Lower leg skin (tissue), 4 donors: ENCODE data around the gene PSD2. TPM values are rescaled to one million over a fixed set of nuclear protein-coding genes. Genes with fewer than 3 reads are reported as not detected.

ENCODE experiments used
- DNase-seq, 2 donors: peaks; one replicate each; pipeline ENCODE4 v3.0.0-alpha.2; 2019; ENCODE audit warnings: low spot score in 2 of 2
- H3K4me3 ChIP-seq: fragments of 200-600 bp; sonication (generic); 2 replicates; pipeline ENCODE4 v1.5.1; 2017; ENCODE audit warnings: mild to moderate bottlenecking, low read depth; ENCODE audit not compliant: poor library complexity, severe bottlenecking
- POLR2A ChIP-seq, 2 donors: fragments of 450-650 bp; IDR thresholded peaks; one replicate each; pipeline ENCODE4 v1.6.1; 2016 to 2017; ENCODE audit warnings: antibody characterized with exemption in 2 of 2, mild to moderate bottlenecking in 1 of 2, moderate library complexity in 1 of 2
- WGBS, 2 donors: methylation state at CpG; one replicate each; pipeline ENCODE4 v1.1.5; 2018; 5-methylcytosine and 5-hydroxymethylcytosine counted together
- intact Hi-C: fragments of 100-400 bp; cut with DNase I; formaldehyde crosslinking; loops from one replicate; pipeline ENCODE4 v1.15.0; 2023; ENCODE audit warnings: low total_unique reads
- total RNA-seq, 4 donors: library from RNA; depleted of rRNA; stranded (reverse); fragments of >200 nt; gene quantifications; one replicate each; pipeline ENCODE4 v1.1.0, GENCODE V29; 2016
- TF ChIP-seq, protein P1 (sequence below), 3 donors: fragments of 450-650 bp; IDR thresholded peaks; one replicate each; pipeline ENCODE4 v1.5.1; 2016; ENCODE audit warnings: antibody characterized with exemption in 3 of 3, mild to moderate bottlenecking in 3 of 3, moderate library complexity in 2 of 3

Gene PSD2
- total RNA-seq, 4 donors from 2014 or later = 0.15 to 0.30 (median 0.16) TPM

DNA sequence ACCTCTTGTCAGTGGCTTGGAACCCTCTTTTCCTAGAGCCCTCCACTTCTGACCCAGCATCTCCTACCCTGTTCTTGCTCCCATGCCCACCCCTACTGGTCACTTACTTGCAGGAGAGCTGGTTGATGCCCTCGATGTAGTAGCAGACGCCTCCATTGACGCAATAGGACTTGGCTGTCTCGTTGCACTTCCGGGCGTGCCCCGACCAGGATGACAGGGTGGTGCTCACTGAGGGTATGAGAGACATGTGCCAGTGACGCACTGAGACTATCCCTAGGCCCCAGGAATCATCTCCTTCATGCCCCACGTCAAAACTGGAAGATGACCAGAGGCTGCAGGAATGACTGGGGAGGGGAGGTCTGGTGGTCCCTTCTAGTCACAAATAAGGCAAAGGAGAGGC, 76.0 kb downstream of the PSD2 start:
- WGBS, 2 donors = 67 to 74% methylated on average over 9 of the region's 9 CpGs
- TF ChIP-seq, protein P1, sequence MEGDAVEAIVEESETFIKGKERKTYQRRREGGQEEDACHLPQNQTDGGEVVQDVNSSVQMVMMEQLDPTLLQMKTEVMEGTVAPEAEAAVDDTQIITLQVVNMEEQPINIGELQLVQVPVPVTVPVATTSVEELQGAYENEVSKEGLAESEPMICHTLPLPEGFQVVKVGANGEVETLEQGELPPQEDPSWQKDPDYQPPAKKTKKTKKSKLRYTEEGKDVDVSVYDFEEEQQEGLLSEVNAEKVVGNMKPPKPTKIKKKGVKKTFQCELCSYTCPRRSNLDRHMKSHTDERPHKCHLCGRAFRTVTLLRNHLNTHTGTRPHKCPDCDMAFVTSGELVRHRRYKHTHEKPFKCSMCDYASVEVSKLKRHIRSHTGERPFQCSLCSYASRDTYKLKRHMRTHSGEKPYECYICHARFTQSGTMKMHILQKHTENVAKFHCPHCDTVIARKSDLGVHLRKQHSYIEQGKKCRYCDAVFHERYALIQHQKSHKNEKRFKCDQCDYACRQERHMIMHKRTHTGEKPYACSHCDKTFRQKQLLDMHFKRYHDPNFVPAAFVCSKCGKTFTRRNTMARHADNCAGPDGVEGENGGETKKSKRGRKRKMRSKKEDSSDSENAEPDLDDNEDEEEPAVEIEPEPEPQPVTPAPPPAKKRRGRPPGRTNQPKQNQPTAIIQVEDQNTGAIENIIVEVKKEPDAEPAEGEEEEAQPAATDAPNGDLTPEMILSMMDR (IDR thresholded peaks at IDR 0.05) = no peak
- no peak for TF ChIP-seq POLR2A (IDR thresholded peaks at IDR 0.05)
- intact Hi-C loops = no loop called here
- H3K4me3 ChIP-seq = no peak overlapping the region
- no peak for DNase-seq

GRCh38 chr5:139872052-139872766, 76.6 kb downstream of the PSD2 start:
- DNase-seq = no peak
- intact Hi-C loops = no loop called here
- TF ChIP-seq, protein P1 (IDR thresholded peaks at IDR 0.05) = no peak
- no peak for TF ChIP-seq POLR2A (IDR thresholded peaks at IDR 0.05)
- H3K4me3 ChIP-seq = no peak overlapping the region
- WGBS, 2 donors = 83 to 87% methylated on average over 9 of the region's 9 CpGs

- DNase-seq = no peak
- no peak overlapping the region for H3K4me3 ChIP-seq
- WGBS, 2 donors = 63 to 70% methylated on average over 15 to 16 of the region's 16 CpGs
- intact Hi-C loops = no loop called here
- TF ChIP-seq, protein P1 (IDR thresholded peaks at IDR 0.05) = no peak
- no peak for TF ChIP-seq POLR2A (IDR thresholded peaks at IDR 0.05)
Measured at GRCh38 chr5:139872851-139873794, 77.5 kb downstream of the PSD2 start.

GRCh38 chr5:139875957-139876356, 80.3 kb downstream of the PSD2 start:
- intact Hi-C loops = no loop called here
- no peak for DNase-seq
- TF ChIP-seq POLR2A (IDR thresholded peaks at IDR 0.05) = no peak
- TF ChIP-seq, protein P1 (IDR thresholded peaks at IDR 0.05) = no peak
- 96% methylated on average over 2 of the region's 2 CpGs for WGBS, 2 donors
- H3K4me3 ChIP-seq = no peak overlapping the region

DNA sequence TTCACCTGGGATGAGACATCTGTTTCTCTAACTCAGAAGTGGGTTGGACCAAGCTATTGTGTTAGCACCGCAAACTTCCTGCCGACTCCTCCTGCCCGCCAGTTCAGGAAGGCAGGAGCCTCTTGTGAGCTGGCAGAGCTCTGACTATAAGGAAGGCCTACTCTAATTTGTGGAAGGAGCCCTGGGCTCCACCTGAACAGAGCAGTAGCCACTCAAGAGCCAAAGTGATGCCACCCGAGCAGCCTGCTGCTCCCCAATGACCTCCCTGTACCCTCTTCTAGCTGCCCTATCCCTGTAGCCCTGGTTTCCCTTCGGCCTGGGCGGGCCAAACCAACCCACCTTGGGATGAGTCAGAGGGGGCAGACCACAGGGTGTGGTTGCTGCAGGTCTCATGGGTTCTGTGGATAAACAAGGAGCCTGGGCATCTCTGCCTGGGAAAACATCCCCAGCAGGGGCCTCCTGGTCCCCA, 81.6 kb downstream of the PSD2 start:
- no peak overlapping the region for H3K4me3 ChIP-seq
- TF ChIP-seq POLR2A (IDR thresholded peaks at IDR 0.05) = no peak
- TF ChIP-seq, protein P1 (IDR thresholded peaks at IDR 0.05) = no peak
- WGBS, 2 donors = 79 to 80% methylated on average over 6 of the region's 6 CpGs
- intact Hi-C loops = no loop called here
- no peak for DNase-seq
